ENCODE measurements around the gene FBXO4.

FBXO4 gene

GRCh38 chr5:41985945-41986695 lies 61.0 kb downstream of the FBXO4 start:
- no peak for TF ChIP-seq CTCF (IDR thresholded peaks at IDR 0.05; ENCODE audit: low read depth, low read length, missing control alignments)
- in situ Hi-C loops (cut with HindIII; ENCODE audit: low pct_ligation_motif_present, low sequenced_read_pairs) = no loop called here
- no peak overlapping the region for H3K27ac ChIP-seq
- no peaks in the 10 kb centered on the region for H3K36me3 ChIP-seq (replicated peaks)
- H3K27me3 ChIP-seq (replicated peaks) = no peaks in the 10 kb centered on the region
- no peak for DNase-seq
- no peak overlapping the region for H3K4me3 ChIP-seq (ENCODE audit: low read depth, low read length)

Data from brain microvascular endothelial cell (primary cell).